ENCODE measurements around the gene TAS2R16. TPM values are rescaled to one million over a fixed set of nuclear protein-coding genes. Genes with fewer than 3 reads are reported as not detected.

Gene TAS2R16, protein sequence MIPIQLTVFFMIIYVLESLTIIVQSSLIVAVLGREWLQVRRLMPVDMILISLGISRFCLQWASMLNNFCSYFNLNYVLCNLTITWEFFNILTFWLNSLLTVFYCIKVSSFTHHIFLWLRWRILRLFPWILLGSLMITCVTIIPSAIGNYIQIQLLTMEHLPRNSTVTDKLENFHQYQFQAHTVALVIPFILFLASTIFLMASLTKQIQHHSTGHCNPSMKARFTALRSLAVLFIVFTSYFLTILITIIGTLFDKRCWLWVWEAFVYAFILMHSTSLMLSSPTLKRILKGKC
- not detected for total RNA-seq (ENCODE audit: insufficient read depth, low replicate concordance)

GRCh38 chr7:122995600-122995999 is at the start of gene TAS2R16:
Gene TAS2R16 (minus strand): TSS chr7:122995700. CDS start chr7:122995634, 66 bp downstream.
- DNase-seq (ENCODE audit: low spot score), result no peak

DNA sequence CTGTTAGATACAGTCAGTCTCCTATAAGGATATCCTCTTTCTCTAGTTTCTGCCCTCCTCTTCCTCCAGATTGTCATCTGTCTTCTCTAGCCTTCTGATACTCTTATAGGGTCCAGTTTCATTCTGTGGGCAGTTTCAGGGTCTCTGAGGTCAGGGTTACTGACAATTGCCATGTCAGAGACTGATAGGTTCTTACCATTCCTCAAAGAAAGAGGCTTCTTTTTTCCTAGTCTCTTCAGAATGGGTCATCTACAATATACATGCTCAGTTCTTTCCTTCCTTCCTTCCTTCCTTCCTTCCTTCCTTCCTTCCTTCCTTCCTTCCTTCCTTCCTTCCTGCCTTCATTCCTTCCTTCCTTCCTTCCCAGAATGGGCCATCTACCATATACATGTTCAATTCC is 48.1 kb upstream of the TAS2R16 start:
- no peak for DNase-seq (ENCODE audit: low spot score)

DNA sequence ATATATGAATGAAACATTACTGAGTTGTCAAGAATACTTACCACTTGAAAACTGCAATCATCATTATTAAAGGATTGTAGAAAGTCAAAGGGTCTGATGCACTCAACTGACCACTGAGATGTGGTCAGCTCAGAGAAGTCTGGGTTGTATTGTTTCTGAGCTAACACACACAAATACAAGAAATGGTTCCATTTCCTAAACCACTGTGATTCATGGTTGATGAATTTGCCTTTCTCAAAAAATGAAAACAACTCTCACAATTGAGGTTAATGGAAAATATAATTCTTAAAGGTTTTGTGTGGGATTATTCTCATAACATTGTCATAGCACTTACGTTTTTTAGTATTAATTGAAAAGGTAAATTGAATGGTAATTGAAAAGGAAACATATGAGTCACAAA is 45.6 kb upstream of the TAS2R16 start:
- no peak for DNase-seq (ENCODE audit: low spot score)

DNA sequence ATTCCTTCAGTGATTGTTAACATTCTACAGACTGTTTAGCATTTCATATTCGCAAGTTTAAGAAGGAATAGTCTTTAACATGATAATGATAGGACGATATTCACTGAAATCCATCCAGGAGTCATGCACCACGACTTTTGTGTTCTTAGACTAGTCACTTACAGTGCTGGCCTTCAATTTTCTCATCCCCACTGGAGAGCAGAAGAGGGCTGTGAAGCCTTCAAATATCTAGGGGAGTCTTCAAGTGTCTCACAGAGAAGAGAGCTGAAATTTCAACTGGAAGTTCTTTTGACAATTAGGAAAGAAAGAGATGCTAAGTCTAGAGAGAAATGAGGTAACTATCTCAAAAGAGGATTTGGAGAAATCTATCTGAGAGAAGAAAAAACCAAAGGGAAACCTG is 43.8 kb upstream of the TAS2R16 start:
- no peak for DNase-seq (ENCODE audit: low spot score)

- DNase-seq (ENCODE audit: low spot score), result no peak
Measured at GRCh38 chr7:123034106-123034505, 38.6 kb upstream of the TAS2R16 start.

DNA sequence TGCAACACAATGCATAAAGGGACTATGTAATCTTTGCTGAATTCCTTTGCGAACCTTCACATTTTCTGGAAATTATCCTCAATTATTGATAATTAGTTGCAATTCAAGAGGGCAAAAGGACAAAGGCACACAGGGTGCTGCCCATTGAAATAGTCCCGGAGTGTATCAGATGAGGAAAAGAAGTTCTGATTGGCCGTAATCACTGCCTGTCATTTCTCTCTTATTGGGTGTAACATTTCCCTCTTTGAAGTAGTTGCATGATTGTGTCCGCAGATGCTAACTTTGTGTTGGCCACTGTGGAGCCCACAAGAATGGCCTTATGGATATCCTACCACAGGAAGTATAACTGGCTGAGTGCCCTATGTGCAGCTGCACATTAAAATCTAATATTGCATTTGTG is 35.1 kb upstream of the TAS2R16 start:
- no peak for DNase-seq (ENCODE audit: low spot score)

- DNase-seq (ENCODE audit: low spot score), result no peak
Measured at GRCh38 chr7:123028339-123028738, 32.8 kb upstream of the TAS2R16 start.

DNA sequence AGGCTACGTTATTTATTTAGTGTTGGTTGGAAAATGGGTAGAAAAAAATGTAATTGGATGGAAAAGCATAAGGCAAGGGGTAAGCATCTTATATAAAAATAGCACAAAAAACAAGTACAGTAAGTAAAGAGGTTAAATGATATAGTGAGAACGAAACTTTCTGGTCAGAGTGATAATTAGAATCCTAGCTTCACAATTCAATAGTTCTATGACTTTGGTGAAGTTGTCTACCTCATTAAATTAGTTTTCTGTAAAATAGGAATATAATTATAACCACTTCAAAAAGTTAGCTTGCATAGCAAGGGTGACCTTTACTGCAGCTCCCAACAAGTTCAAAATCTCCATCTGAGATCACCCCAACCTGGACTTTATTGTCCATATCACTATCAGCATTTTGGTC is 30.8 kb upstream of the TAS2R16 start:
- no peak for DNase-seq (ENCODE audit: low spot score)

GRCh38 chr7:123024989-123025758 is 29.7 kb upstream of the TAS2R16 start:
- peak; percentile 24 for DNase-seq (ENCODE audit: low spot score)

- DNase-seq (ENCODE audit: low spot score), result no peak
Measured at GRCh38 chr7:123023126-123023525, 27.6 kb upstream of the TAS2R16 start.

- DNase-seq (ENCODE audit: low spot score), result no peak
Measured at GRCh38 chr7:123022576-123022975, 27.1 kb upstream of the TAS2R16 start.

DNA sequence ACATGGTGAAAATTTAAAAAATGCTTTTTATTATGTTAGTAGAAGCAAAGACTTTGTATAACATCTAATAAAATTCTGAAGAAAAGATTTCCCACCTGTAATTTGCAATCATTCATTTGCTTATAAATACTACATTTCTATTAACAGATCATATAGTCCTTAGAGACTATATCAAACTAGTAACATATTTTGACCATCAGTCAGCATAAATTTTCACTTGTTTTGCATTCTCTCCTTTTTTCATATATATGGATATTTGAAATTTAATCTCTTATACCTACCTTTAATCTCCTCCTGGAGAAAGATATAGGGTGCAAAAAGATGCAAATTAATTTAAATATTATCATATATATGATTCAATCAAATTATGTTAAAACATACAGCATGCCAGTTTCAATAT is 16.9 kb upstream of the TAS2R16 start:
- DNase-seq (ENCODE audit: low spot score), result no peak

DNA sequence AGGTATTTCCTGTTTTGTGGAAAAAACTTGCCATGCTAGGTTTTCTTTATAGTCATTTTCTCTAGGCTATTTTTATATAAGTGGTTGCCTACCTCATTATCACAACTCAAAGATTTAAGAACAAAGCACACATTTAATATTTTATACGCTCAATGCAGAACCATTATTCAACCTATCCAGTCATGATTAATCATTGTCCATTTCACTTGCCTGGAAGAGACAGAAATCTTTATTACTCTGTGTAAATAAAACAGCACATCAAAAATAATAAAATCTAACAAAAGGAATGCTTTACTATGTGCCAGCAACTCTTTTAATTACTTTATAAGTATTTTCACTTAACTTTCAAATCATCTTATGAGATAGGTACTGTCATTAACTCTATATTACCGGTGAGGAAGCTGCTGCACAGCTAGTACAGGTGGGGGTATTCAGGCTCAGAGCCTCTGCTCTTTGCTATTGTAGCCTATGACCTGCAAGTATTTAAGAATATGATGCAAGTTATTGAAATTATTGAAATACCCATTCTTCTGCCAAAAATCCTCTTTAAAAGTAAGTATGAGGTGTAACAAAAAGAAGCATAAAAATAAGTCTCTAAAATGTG is 16.4 kb upstream of the TAS2R16 start:
- DNase-seq (ENCODE audit: low spot score), result no peak

- no peak for DNase-seq (ENCODE audit: low spot score)
Measured at GRCh38 chr7:123004931-123005330, 9.4 kb upstream of the TAS2R16 start.

- no peak for DNase-seq (ENCODE audit: low spot score)
Measured at GRCh38 chr7:123003539-123004126, 8.1 kb upstream of the TAS2R16 start.

DNA sequence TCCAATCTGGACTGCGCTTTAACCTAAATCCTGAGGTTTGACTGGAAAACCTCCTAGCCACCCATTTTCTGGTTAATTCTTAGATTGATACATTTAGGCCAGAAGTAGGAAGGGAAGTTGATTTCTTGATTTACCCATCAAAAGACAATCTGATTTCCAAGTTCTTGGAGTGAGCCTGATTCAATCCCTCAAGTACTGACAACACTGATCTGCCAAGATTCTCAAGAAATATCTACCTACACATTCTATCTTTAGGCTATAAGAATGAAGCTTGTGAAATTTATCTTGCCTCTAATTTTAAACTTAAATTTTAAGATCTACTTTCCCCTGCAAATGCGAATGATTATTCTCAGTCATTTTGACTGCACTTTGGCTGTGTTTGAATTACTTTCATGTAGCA is 5.9 kb downstream of the TAS2R16 start:
- DNase-seq (ENCODE audit: low spot score), result no peak

DNA sequence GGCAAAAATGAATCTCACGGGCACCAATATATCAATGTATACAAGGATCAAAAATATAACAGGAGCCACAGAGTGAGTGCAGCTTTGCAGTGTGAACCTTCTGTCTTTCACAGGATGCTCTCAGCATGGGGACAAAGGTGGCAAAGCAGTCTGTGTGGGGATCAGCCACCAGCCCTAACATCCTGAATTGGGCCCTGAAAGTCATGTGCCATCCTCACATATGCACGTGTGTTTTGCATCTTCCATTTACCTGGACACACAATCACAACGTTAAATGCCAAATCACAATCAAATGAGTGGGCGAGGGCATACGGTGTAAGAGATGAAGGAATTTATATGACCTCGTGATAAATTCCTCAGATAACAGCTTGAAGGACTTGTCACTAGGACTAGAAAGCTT is 6.5 kb downstream of the TAS2R16 start:
- DNase-seq (ENCODE audit: low spot score), result no peak

DNA sequence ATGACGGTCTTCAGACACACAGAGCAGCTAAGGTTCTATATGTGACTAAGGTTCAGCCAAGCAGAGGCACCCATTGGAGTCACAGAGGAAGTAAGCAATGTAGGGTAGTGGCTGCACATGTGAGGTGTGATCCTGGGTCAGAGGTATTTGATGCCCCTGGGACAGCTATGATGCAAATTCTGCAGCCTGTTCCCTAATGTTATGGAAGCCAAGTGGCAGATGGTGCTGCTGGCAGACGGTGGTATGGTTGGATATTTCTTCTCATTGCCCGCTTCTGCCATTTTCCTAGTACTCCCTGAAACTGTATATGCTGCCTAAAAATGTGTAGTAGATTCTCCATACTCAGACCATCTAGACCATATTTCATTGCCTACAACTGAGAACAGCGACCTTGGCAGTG is 7.2 kb downstream of the TAS2R16 start:
- no peak for DNase-seq (ENCODE audit: low spot score)

- DNase-seq (ENCODE audit: low spot score), result no peak
Measured at GRCh38 chr7:122987463-122987862, 8.0 kb downstream of the TAS2R16 start.

DNA sequence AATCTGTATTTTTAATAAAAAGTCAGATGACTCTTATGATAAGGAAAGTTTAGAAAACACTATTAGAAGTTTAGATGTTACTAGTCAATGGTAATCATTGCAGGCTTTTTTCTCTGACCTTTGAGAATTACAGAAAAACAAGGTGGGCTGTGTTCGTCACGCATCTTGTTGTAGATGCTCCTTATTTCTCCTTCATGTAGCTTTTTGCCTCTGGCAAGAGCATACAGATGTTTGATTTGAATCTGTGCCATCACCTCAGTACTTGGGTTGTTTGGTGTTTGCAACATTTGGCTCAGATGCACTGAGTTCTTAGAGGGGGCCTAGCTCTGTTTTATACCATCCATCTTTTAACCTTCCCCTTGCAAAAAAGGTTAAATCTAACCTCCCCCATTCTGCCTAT is 11.5 kb downstream of the TAS2R16 start:
- DNase-seq (ENCODE audit: low spot score), result no peak

- DNase-seq (ENCODE audit: low spot score), result no peak
Measured at GRCh38 chr7:122983261-122983660, 12.2 kb downstream of the TAS2R16 start.

GRCh38 chr7:122975341-122975740 is 20.2 kb downstream of the TAS2R16 start:
- DNase-seq (ENCODE audit: low spot score), result no peak

Data from umbilical cord (tissue), 2 donors.